HepG2 (cell line): Measurements from ENCODE around the gene ENPP4.

Source experiments
- ARNT ChIP-seq: fragments of 450-650 bp; IDR thresholded peaks from 2 replicates; pipeline ENCODE4 v1.6.1; 2017
- CHD2 ChIP-seq: IDR thresholded peaks from 2 replicates; pipeline ENCODE4 v1.6.1; 2011; ENCODE audit warnings: low read depth, low read length, improper control_type of control experiment
- KDM5A ChIP-seq: fragments of 200-600 bp; sonication (generic); IDR thresholded peaks from 2 replicates; pipeline ENCODE4 v1.7.0; 2018; ENCODE audit warnings: antibody characterized with exemption, mild to moderate bottlenecking, low read length, borderline replicate concordance
- MXI1 ChIP-seq: IDR thresholded peaks from 3 replicates; pipeline ENCODE4 v1.6.1; 2012; ENCODE audit warnings: low read depth, low read length, inconsistent platforms, borderline replicate concordance
- NFE2 ChIP-seq: sonication (generic); formaldehyde crosslinking; IDR thresholded peaks from 2 replicates; pipeline ENCODE4 v1.4.0; 2020; ENCODE audit warnings: missing genetic modification reagents
- POLR2A ChIP-seq, 2 experiments: IDR thresholded peaks; 2 replicates each; pipeline ENCODE4 v1.6.1; 2011; ENCODE audit warnings: low read depth in 2 of 2, low read length in 2 of 2, mild to moderate bottlenecking in 1 of 2, moderate library complexity in 1 of 2; ENCODE audit not compliant: insufficient read depth in 1 of 2
- REXO4 ChIP-seq: sonication (generic); formaldehyde crosslinking; IDR thresholded peaks from 2 replicates; pipeline ENCODE4 v1.8.0; 2022; ENCODE audit warnings: missing genetic modification reagents, mild to moderate bottlenecking, borderline replicate concordance
- SMARCE1 ChIP-seq: fragments of 450-650 bp; IDR thresholded peaks from 2 replicates; pipeline ENCODE4 v1.6.1; 2017; ENCODE audit warnings: borderline replicate concordance
- SMC3 ChIP-seq: IDR thresholded peaks from 2 replicates; pipeline ENCODE4 v1.6.1; 2011; ENCODE audit warnings: low read length, improper control_type of control experiment
- U2AF2 ChIP-seq: fragments of 200-400 bp; formaldehyde crosslinking; IDR thresholded peaks from 2 replicates; pipeline ENCODE4 v1.6.1; 2017; ENCODE audit warnings: low read depth, mild to moderate bottlenecking, low read length
- ZNF614 ChIP-seq: IDR thresholded peaks from 2 replicates; pipeline ENCODE4 v1.6.1; 2018; ENCODE audit warnings: missing biosample characterization, missing genetic modification reagents, inconsistent platforms, borderline replicate concordance
- ZNF747 ChIP-seq: sonication (generic); formaldehyde crosslinking; IDR thresholded peaks from 2 replicates; pipeline ENCODE4 v1.8.1; 2023; ENCODE audit warnings: missing genetic modification reagents, mild to moderate bottlenecking, borderline replicate concordance
- TF ChIP-seq, protein P1 (sequence below): sonication (generic); formaldehyde crosslinking; IDR thresholded peaks from 2 replicates; pipeline ENCODE4 v1.4.0; 2020; ENCODE audit warnings: mild to moderate bottlenecking, missing genetic modification reagents
- TF ChIP-seq, protein P2 (sequence below): sonication (generic); formaldehyde crosslinking; IDR thresholded peaks from 2 replicates; pipeline ENCODE4 v1.5.0; 2020; ENCODE audit warnings: mild to moderate bottlenecking, missing genetic modification reagents, moderate library complexity

DNA sequence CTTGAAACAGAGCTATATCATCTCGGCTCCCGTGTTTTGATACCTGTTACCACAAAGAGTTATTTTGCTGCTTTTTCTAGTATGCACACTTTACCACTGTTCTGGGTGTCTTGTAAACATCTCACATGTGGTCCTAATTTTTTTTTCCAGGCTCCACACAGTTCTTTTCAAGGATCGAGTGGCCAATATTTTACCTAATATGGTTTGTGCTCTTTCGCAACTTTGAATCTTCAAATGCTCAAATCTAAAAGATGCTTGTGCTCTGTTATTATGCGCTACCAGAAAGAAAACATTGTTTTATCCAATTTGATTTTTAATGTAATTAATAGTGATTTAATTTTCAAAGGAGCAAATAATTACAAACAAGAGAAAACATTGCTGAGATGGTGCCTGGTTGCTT is 30.3 kb downstream of the ENPP4 start:
- TF ChIP-seq, protein P1, sequence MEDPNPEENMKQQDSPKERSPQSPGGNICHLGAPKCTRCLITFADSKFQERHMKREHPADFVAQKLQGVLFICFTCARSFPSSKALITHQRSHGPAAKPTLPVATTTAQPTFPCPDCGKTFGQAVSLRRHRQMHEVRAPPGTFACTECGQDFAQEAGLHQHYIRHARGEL (CRISPR knock-in tag) = no peak
- TF ChIP-seq KDM5A (no peak), CHD2 (no peak), REXO4 (CRISPR knock-in tag) (no peak), SMARCE1 (no peak), ZNF614 (CRISPR knock-in tag) (no peak), MXI1 (no peak), NFE2 (CRISPR knock-in tag) (no peak), ARNT (no peak), POLR2A (IDR thresholded peaks at IDR 0.05; ENCODE audit: insufficient read depth in 1 of 2, low read depth in 2 of 2, low read length in 2 of 2) (no peak), U2AF2 (no peak), ZNF747 (CRISPR knock-in tag) (no peak), SMC3 (no peak)
- TF ChIP-seq, protein P2, sequence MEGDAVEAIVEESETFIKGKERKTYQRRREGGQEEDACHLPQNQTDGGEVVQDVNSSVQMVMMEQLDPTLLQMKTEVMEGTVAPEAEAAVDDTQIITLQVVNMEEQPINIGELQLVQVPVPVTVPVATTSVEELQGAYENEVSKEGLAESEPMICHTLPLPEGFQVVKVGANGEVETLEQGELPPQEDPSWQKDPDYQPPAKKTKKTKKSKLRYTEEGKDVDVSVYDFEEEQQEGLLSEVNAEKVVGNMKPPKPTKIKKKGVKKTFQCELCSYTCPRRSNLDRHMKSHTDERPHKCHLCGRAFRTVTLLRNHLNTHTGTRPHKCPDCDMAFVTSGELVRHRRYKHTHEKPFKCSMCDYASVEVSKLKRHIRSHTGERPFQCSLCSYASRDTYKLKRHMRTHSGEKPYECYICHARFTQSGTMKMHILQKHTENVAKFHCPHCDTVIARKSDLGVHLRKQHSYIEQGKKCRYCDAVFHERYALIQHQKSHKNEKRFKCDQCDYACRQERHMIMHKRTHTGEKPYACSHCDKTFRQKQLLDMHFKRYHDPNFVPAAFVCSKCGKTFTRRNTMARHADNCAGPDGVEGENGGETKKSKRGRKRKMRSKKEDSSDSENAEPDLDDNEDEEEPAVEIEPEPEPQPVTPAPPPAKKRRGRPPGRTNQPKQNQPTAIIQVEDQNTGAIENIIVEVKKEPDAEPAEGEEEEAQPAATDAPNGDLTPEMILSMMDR = no peak
